ENCODE data around the gene GPR15LG. TPM values are rescaled to one million over a fixed set of nuclear protein-coding genes. Genes with fewer than 3 reads are reported as not detected.

The GPR15LG gene
- total RNA-seq, 1 donor from 2014 or later = 2.1 TPM

GRCh38 chr10:84214612-84215235 lies 41.1 kb downstream of the GPR15LG start:
- DNase-seq = no peak

GRCh38 chr10:84216834-84217233 lies 43.2 kb downstream of the GPR15LG start:
- DNase-seq = no peak

DNA sequence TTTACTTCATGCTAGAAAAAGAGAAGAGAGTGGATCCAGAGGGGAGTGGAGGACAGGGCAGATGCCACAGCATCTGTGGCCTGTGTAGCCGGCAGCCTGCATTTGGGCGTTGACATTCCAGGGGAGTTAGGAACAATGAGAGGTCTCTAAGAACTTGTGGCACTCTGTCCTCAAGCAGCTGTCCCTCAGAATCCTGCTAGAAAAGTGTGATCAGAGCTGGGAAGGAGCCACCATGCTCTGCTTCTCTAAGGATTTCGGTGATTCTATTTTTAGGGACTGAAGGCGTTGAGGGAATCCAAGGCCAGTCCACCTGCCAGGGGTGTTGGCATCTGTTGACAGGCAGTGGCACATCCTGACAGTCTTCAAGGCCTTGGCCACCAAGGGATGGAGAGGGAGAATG lies 44.1 kb downstream of the GPR15LG start:
- no peak for DNase-seq

DNA sequence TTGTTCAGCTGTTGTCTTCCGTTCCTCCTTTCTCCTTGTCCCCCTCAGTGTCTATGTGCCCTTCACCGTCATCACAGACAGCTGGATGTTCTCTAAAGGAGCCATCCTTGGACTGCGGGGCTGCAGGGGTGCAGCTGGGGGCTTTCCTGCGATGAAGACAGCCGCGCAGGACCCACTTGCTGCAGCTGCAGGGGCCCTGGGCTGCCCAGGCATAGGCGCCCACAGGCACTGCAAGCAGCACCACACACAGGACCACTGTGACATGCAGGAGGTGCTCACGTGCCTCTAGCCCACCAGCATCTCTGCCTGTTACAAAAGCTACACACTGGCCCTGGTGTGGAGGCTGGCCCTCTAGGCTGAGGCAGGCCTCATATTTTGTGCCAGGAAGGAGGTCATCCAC lies 48.3 kb downstream of the GPR15LG start:
- DNase-seq = no peak

DNA sequence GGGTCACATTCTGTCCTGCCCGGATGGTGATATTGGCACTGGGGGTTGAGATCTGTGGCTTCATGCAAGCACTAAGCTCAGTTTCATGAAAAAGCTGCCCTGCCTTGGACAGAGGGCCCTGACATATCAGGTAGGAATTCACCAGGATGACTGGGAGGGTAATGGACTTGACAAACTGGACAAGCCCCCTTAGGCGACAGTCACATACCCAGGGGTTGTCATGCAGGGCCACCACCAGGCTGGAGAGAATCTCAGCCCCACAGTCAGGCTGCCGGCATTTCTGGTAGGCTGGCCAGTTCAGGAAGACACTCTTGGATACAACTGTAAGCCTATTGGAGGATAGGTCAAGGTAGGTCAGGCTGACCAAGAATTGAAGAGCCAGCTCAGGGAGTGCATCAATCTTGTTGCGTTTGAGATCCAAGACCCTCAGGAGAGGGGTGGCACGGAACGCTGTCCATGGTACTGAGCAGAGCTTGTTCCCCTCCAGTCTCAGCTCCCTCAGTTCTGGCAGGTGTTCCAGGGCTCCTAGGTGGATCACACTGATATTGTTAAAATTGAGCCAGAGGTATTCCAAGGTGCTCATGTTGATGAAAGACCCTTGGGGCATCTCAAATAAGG lies 50.9 kb downstream of the GPR15LG start:
- no peak for DNase-seq

DNA sequence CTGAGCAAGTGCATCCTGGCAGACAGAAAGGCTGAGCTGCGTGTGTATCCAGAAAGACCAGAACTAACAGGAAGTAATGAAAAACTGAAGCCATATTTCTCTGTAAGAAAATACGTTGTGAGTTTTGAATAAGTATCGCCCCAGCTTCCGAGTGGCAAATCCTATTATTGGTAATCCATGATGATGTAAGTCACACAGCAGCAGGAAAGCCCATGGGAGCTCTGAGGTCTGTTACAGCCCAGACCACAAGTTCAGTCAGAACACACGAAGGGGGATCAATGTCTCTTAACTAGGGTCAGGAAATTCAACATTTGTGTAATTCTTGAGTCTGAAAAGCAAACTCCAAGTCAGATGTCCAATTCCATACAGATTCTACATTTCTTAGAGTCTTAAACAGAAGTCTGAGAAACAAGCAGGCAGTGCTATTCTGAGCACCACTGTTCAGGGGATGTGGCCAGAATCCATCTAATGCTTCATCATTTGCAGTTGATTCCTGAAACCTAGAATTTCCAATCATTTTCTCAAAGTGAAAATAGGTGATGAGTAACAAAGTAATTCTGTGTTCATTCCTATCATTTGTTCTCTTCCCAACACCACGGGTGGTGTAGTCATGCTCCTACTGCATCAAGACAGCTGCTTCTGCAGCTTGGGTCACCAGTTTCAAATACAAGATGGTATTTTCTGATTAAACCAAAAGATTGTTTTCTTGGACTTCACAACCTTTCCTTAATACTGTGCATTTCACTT lies 52.0 kb downstream of the GPR15LG start, which contains the start of gene LRIT2:
LRIT2 (minus strand) TSS at position 118 of the 747 bp plus-strand sequence; CDS start at position 94, 24 bp downstream.
- no peak for DNase-seq

GRCh38 chr10:84226616-84227015 lies 53.0 kb downstream of the GPR15LG start:
- DNase-seq = no peak

GRCh38 chr10:84227810-84228209 lies 54.2 kb downstream of the GPR15LG start:
- no peak for DNase-seq

GRCh38 chr10:84230359-84230758 lies 56.8 kb downstream of the GPR15LG start:
- DNase-seq = no peak

GRCh38 chr10:84232376-84232775 lies 58.8 kb downstream of the GPR15LG start:
- DNase-seq = no peak

- no peak for DNase-seq
Measured at GRCh38 chr10:84233940-84234339, 60.3 kb downstream of the GPR15LG start.

DNA sequence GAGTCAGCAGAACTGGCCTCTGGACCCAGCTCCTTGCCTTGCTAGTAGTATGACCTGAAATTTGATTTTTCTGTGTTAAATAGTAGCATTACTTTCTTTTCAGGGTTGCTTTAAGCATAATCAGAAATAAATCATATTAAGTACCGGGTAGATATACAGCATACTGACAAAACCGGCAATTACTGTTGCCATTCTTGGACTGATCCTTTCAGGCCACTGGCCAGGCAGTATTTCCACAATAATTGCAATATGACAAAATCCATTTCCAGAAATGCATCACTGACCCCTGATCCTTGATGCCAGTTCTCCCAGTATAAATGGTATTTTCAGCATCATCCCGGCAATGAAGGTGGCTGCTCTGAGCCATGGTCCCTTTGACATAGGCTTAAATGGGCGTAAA lies 60.9 kb downstream of the GPR15LG start:
- no peak for DNase-seq

Other genes starting within 250 kb of the GPR15LG start
- 99.2 TPM for gene GHITM, start 34.3 kb upstream of the GPR15LG start, total RNA-seq
- 1.7 TPM for gene CDHR1, start 20.7 kb downstream of the GPR15LG start, total RNA-seq
- not detected for gene LRIT2, start 51.7 kb downstream of the GPR15LG start, total RNA-seq
- gene LRIT1, start 67.7 kb downstream of the GPR15LG start, total RNA-seq = not detected
- 1.7 TPM for gene RGR, start 71.3 kb downstream of the GPR15LG start, total RNA-seq
- gene CCSER2, start 154.8 kb downstream of the GPR15LG start, total RNA-seq = 36.6 TPM

All from skin of body (tissue), 2 donors.